Gastrocnemius medialis (tissue), 4 donors: ENCODE data around the gene NDRG2. TPM values are rescaled to one million over a fixed set of nuclear protein-coding genes. Genes with fewer than 3 reads are reported as not detected.

Experiments used
- ATAC-seq, 2 donors: fragments of 150-250 bp; one replicate each; pipeline ENCODE4 v1.9.1; 2016
- DNase-seq, 2 donors: peaks; one replicate each; pipeline ENCODE4 v3.0.0-alpha.2; 2019
- H3K27ac ChIP-seq, 4 donors: fragments of 200-600 bp; sonication (generic); 1 replicate in 1 of 4; 2 replicates in 3 of 4; pipeline ENCODE4 v1.5.1; 2016 to 2018; ENCODE audit warnings: mild to moderate bottlenecking in 2 of 4, moderate library complexity in 1 of 4
- H3K27me3 ChIP-seq, 3 donors: fragments of 200-600 bp; sonication (generic) in 2 of 3; 1 replicate in 1 of 3; 2 replicates in 2 of 3; pipeline versions ENCODE4 v1.5.1 to v1.6.0; 2016 to 2019; ENCODE audit warnings: mild to moderate bottlenecking in 1 of 3, moderate library complexity in 1 of 3
- H3K36me3 ChIP-seq, 2 donors: fragments of 200-600 bp; sonication (generic) in 1 of 2; one replicate each; pipeline ENCODE4 v1.5.1; 2017 to 2018
- H3K4me1 ChIP-seq, 2 donors: fragments of 200-600 bp; sonication (generic) in 1 of 2; one replicate each; pipeline ENCODE4 v1.5.1; 2016 to 2017; ENCODE audit warnings: mild to moderate bottlenecking in 2 of 2
- H3K4me3 ChIP-seq, 4 donors: fragments of 200-600 bp; sonication (generic) in 3 of 4; 1 replicate in 1 of 4; 2 replicates in 3 of 4; pipeline ENCODE4 v1.5.1; 2016 to 2019; ENCODE audit warnings: mild to moderate bottlenecking in 2 of 4
- H3K9me3 ChIP-seq, 3 donors: fragments of 200-600 bp; sonication (generic) in 2 of 3; 1 replicate in 1 of 3; 2 replicates in 2 of 3; pipeline ENCODE4 v1.5.1; 2016 to 2019
- CTCF ChIP-seq, 5 experiments: fragments of 450-650 bp in 3 of 5; fragments of 200-600 bp in 2 of 5; sonication (generic) in 2 of 5; IDR thresholded peaks in 4 of 5; conservative IDR thresholded peaks in 1 of 5; 1 replicate in 4 of 5; 2 replicates in 1 of 5; pipeline ENCODE4 v1.5.1; 2016 to 2019; ENCODE audit warnings: antibody characterized with exemption in 5 of 5, mild to moderate bottlenecking in 3 of 5, moderate library complexity in 3 of 5
- POLR2A ChIP-seq, 2 donors: fragments of 450-650 bp; IDR thresholded peaks; one replicate each; pipeline ENCODE4 v1.6.1; 2017; ENCODE audit warnings: antibody characterized with exemption in 2 of 2, mild to moderate bottlenecking in 2 of 2, moderate library complexity in 2 of 2
- in situ Hi-C, 4 donors: fragments of 200-750 bp; cut with MboI; loops; one replicate each; pipeline versions ENCODE4 v1.15.0 to v1.8.0; 2017; ENCODE audit warnings: low sequenced_read_pairs in 4 of 4
- intact Hi-C: fragments of 100-400 bp; cut with DNase I; formaldehyde crosslinking; loops from one replicate; pipeline ENCODE4 v1.15.1; 2023; ENCODE audit warnings: low total_unique reads
- total RNA-seq, 4 donors: library from RNA; depleted of rRNA; stranded (reverse); fragments of >200 nt; gene quantifications; one replicate each; pipeline versions ENCODE4 v1.1.0 to v1.2.3, GENCODE V29; 2016

Gene NDRG2
- total RNA-seq, 4 donors from 2014 or later, result 759 to 2,790 (median 1,841) TPM

GRCh38 chr14:20982646-20983369, 42.1 kb downstream of the NDRG2 start:
- in situ Hi-C loops, result loop anchor here in 2 of 4 donors (25.0 kb wide), 1 partner anchor 646 kb away; the partner anchor contains the start of genes CCNB1IP1 (in 2 of the 2) and PARP2 (in 2 of the 2)
- no peaks in the 10 kb centered on the region for H3K36me3 ChIP-seq
- intact Hi-C loops, result loop anchor here (10.0 kb wide), 1 partner anchor 648 kb away; the partner anchor contains the start of gene CCNB1IP1

GRCh38 chr14:20980906-20981305, 44.0 kb downstream of the NDRG2 start:
- no peak overlapping the region for H3K27ac ChIP-seq
- ATAC-seq, result no peak
- TF ChIP-seq CTCF (IDR thresholded peaks at IDR 0.05 in 4 of 5, conservative IDR thresholded peaks at IDR 0.05 in 1 of 5) (no peak), POLR2A (IDR thresholded peaks at IDR 0.05) (no peak)
- DNase-seq, result no peak
- H3K9me3 ChIP-seq, result no peaks in the 10 kb centered on the region
- no peak overlapping the region for H3K4me3 ChIP-seq
- no peaks in the 10 kb centered on the region for H3K4me1 ChIP-seq
- in situ Hi-C loops, result loop anchor here in 2 of 4 donors (25.0 kb wide), 1 partner anchor 644 kb away; the partner anchor contains the start of genes CCNB1IP1 (in 2 of the 2) and PARP2 (in 2 of the 2)
- no peaks in the 10 kb centered on the region for H3K27me3 ChIP-seq
- intact Hi-C loops, result loop anchor here (10.0 kb wide), 1 partner anchor 646 kb away; the partner anchor contains the start of gene CCNB1IP1
- H3K36me3 ChIP-seq, result no peaks in the 10 kb centered on the region

More at GRCh38 chr14:20982646-20983369, 42.1 kb downstream of the NDRG2 start:
- no peak overlapping the region for H3K4me3 ChIP-seq
- H3K9me3 ChIP-seq, result no peaks in the 10 kb centered on the region
- no peak for DNase-seq
- H3K27ac ChIP-seq, result no peak overlapping the region
- no peak for ATAC-seq
- H3K4me1 ChIP-seq, result no peaks in the 10 kb centered on the region
- TF ChIP-seq CTCF (IDR thresholded peaks at IDR 0.05 in 4 of 5, conservative IDR thresholded peaks at IDR 0.05 in 1 of 5), result no peak
- no peak for TF ChIP-seq POLR2A (IDR thresholded peaks at IDR 0.05)
- H3K27me3 ChIP-seq, result no peaks in the 10 kb centered on the region

GRCh38 chr14:20978687-20979086, 46.2 kb downstream of the NDRG2 start:
- in situ Hi-C loops, result loop anchor here in 2 of 4 donors (10.0 to 25.0 kb wide), 2 partner anchors 284 to 641 kb away; partner anchors contain the start of genes CCNB1IP1 (in 2 of the 2) and PARP2 (in 2 of the 2)
- DNase-seq, result no peak
- H3K9me3 ChIP-seq, result no peaks in the 10 kb centered on the region
- TF ChIP-seq POLR2A (IDR thresholded peaks at IDR 0.05) (no peak), CTCF (IDR thresholded peaks at IDR 0.05 in 4 of 5, conservative IDR thresholded peaks at IDR 0.05 in 1 of 5) (no peak)
- no peak for ATAC-seq
- no peaks in the 10 kb centered on the region for H3K27me3 ChIP-seq
- intact Hi-C loops, result no loop called here
- H3K27ac ChIP-seq, result no peak overlapping the region
- H3K36me3 ChIP-seq, result no peaks in the 10 kb centered on the region
- H3K4me3 ChIP-seq, result no peak overlapping the region
- no peaks in the 10 kb centered on the region for H3K4me1 ChIP-seq

GRCh38 chr14:20976291-20976690, 48.6 kb downstream of the NDRG2 start:
- intact Hi-C loops, result no loop called here
- no peak overlapping the region for H3K27ac ChIP-seq
- H3K27me3 ChIP-seq, result no peaks in the 10 kb centered on the region
- H3K9me3 ChIP-seq, result no peaks in the 10 kb centered on the region
- TF ChIP-seq POLR2A (IDR thresholded peaks at IDR 0.05), result no peak
- TF ChIP-seq CTCF (IDR thresholded peaks at IDR 0.05 in 4 of 5, conservative IDR thresholded peaks at IDR 0.05 in 1 of 5), result no peak
- H3K4me1 ChIP-seq, result no peaks in the 10 kb centered on the region
- no peak for DNase-seq
- no peak for ATAC-seq
- in situ Hi-C loops, result loop anchor here in 2 of 4 donors (10.0 to 25.0 kb wide), 2 partner anchors 281 to 639 kb away; partner anchors contain the start of genes CCNB1IP1 (in 2 of the 2) and PARP2 (in 2 of the 2)
- no peak overlapping the region for H3K4me3 ChIP-seq
- H3K36me3 ChIP-seq, result no peaks in the 10 kb centered on the region
